HEK293T (cell line): Measurements from ENCODE around the gene COL9A2.

ENCODE experiments used
- LEF1 ChIP-seq: fragments of 450-650 bp; IDR thresholded peaks from 2 replicates; pipeline ENCODE4 v1.6.1; 2017; ENCODE audit warnings: mild to moderate bottlenecking, borderline replicate concordance
- TARDBP ChIP-seq: fragments of 450-650 bp; IDR thresholded peaks from 2 replicates; pipeline ENCODE4 v1.6.1; 2016

DNA sequence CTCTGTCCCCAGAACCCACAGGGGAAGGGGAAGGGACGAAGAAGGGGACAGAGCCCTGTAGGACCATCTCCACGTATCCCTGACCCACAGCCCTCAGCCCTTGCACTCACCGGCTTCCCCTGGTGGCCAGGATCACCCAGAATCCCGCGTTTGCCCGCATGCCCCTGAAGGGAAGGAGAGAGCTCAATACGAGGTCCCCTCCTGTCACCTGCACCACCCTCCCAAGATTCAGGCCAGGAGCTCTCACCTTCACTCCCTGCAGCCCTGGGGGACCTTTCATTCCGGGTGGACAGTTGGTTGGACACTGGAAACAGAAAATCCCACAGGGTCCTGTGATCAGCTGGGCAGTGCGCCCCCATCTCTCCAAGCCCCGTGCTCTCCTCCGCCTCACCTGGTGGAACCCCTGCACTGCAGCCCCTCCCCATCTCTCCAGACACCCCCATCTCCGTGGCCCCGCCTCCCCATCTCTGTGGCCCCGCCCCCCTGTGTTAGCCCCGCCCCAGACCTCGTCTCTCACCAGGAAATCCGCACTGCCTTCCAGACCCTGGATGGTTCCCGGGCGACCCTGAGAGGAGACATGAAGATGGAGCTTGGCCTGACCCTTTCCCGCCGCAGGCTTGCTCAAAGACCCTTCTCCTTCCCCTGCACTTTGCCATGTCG, 6.0 kb downstream of the COL9A2 start:
- no peak for TF ChIP-seq LEF1
- TF ChIP-seq TARDBP: no peak
